HTR-8/SVneo (cell line): ENCODE measurements around the gene PHPT1.
"Not testable (repeated sequence)": the region's sequence is repeated elsewhere in the genome, so short reads cannot be mapped to it uniquely, and the experiment has no call there.

Experiments used
- DNase-seq: peaks from one replicate; pipeline ENCODE4 v3.0.0; 2011; ENCODE audit warnings: low spot score, mixed read lengths; ENCODE audit not compliant: insufficient read length
- FAIRE-seq: peaks from 2 replicates; lab custom pipeline; 2011; peaks lifted over from hg19 to GRCh38; lab: Jason Lieb, UNC

Gene PHPT1

DNA sequence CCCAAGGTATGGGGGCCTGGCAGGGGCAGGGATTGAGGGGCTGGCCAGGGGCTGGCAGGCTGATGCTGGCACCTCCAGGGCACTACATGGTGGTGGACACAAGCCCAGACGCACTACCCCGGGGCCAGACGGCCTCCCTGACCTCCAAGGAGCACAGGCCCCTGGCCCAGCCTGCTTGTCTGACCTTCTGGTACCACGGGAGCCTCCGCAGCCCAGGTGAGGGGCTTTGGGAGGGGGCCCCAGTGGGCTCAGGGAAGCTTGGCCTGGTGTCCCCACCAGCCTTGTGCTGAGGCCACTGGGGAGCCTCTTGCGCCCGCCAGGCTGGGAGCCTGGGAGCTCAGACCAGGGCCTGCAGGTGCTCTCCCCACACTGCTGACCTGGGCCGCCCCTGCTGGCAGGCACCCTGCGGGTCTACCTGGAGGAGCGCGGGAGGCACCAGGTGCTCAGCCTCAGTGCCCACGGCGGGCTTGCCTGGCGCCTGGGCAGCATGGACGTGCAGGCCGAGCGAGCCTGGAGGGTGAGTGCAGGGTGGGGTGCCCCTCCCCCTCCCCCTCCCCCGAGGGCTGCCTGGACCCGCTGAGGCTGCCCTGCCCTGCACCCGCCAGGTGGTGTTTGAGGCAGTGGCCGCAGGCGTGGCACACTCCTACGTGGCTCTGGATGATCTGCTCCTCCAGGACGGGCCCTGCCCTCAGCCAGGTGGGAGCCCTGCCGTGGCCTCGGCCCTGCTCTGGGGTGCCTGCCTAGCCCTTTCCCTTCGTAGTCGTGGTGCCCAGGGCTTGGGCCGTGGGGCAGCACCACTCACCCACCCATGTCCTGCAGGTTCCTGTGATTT is 8.6 kb downstream of the PHPT1 start:
- no peak for DNase-seq
- no peak for FAIRE-seq

DNA sequence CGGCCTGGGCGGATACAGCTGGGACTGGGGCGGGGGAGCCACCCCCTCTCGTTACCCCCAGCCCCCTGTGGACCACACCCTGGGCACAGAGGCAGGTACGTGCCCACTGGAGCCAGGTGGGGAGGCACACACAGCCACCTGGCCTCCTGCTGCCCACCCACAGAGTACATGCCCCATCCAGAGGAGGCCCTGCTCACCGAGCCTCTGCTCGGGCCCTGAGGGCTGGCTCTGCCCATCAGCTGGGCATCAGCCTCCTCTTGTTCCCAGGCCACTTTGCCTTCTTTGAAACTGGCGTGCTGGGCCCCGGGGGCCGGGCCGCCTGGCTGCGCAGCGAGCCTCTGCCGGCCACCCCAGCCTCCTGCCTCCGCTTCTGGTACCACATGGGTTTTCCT is 9.2 kb downstream of the PHPT1 start:
- no peak for DNase-seq
- no peak for FAIRE-seq

- no peak for FAIRE-seq
These were observed 9.9 kb downstream of the PHPT1 start for GRCh38 chr9:136858844-136859757.

GRCh38 chr9:136860529-136860928 is 11.3 kb downstream of the PHPT1 start:
- DNase-seq (no peak), FAIRE-seq (no peak)

More at GRCh38 chr9:136858844-136859757, 9.9 kb downstream of the PHPT1 start:
- DNase-seq, result no peak

GRCh38 chr9:136860933-136861873 is 12.0 kb downstream of the PHPT1 start:
- no peak for DNase-seq
- FAIRE-seq, result no peak

DNA sequence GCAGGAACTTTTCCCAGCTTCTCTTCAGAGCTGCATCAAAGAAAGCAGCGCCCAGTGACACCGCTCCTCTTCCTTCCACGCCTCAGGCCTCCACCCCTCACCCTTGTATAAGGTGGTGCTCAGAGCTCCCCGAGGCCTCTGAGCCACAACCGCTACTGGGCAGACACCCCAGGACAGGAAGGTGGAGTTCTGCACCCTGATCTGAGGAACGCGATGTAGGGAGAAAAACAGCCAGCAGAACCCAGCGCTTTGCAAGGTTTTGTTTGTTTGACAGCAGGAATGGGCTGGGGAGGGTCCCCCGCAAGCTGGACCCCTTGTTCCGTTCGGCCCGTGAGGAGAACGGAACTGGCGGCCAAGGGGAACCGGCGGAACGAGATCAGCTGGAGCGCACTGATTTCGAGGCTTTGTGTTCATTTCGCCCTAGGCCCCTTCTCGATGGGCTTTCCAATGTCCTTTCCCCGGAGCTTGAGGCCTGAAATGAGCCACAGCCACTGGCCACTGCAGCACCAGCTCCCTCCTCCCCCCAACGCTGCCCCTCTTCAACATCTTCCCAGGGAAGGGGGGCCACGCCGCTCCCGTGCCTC is 12.8 kb downstream of the PHPT1 start:
- FAIRE-seq, result no peak
- DNase-seq, result no peak

DNA sequence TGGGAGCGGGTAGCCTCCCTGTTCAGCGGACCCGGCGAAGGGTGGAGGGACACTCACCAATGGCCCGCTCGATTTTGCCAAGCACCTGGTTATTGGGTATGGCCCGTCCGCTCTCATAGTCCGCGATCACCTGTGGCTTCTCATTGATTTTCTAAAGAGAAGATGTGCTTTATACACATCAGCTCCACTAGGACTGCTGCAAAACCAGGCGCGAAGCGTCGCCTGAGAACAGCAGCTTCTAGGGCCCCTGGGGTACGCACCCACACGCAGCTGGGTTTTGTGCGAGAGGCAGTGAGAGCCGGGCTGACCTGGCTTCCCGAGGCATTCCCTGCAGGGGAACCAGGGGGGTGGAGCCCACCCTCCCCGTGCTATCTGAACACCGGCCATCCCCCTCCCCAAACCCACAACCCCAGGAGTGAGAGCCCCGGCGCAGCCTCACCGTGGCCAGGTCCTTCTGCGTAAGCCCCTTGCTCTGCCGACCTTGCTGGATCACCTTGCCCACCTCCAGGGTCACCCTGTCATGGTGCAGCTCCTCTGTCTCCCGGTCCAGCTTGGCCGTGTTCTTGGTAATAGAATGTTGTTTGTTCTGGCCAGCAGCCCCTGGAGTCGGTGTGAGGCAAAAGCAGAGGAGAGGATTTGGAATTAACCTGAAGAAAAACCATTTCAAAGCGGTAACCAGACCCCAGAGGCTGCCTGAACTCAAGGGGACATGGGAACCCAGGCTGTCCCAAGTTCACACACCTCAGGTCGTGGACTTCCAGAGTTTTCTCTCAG is 13.8 kb downstream of the PHPT1 start:
- DNase-seq (no peak), FAIRE-seq (no peak)

- no peak for DNase-seq
- no peak for FAIRE-seq
These were observed 14.5 kb downstream of the PHPT1 start for GRCh38 chr9:136863623-136864273.

GRCh38 chr9:136865041-136865767 is 16.0 kb downstream of the PHPT1 start:
- DNase-seq, result no peak

GRCh38 chr9:136865768-136866103 is 16.5 kb downstream of the PHPT1 start:
- no peak for FAIRE-seq
- no peak for DNase-seq

More at GRCh38 chr9:136865041-136865767, 16.0 kb downstream of the PHPT1 start:
- FAIRE-seq, result no peak

DNA sequence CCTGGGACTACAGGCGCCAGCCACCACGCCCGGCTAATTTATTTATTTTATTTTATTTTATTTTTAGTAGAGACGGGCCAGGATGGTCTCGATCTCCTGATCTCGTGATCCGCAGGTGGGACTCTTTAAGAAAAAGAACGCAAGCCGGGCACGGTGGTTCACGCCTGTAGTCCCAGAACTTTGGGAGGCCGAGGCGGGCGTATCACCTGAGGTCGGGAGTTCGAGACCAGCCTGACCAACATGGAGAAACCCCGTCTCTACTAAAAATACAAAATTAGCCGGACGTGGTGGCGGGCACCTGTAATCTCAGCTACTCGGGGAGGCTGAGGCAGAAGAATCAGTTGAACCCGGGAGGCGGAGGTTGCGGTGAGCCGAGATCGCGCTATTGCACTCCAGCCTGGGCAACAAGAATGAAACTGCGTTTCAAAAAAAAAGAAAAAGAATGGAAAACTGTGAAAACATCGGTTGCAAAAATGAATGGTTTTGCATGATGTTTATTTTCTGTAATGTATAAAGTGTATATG is 17.8 kb downstream of the PHPT1 start:
- FAIRE-seq, DNase-seq: not testable (repeated sequence)

DNA sequence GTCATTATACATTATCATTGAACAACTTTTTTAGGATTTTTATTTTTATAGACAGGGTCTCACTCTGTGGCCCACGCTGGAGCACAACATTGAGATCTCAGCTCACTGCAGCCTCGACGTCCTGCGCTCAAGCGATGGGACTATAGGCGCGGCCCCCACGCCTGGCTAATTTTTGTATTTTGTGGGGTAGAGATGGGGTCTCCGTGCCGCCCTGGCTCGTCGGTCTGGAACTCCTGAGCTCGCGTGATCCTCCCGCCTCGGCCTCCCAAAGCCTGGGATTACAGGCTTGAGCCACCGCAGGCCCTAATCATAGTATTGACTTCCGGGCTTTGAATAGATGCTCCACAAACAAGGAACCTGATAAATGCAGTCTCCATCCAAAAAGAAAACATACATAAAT is 18.3 kb downstream of the PHPT1 start:
- DNase-seq (no peak), FAIRE-seq (no peak)

GRCh38 chr9:136867917-136868316 is 18.7 kb downstream of the PHPT1 start:
- FAIRE-seq (no peak), DNase-seq (no peak)

DNA sequence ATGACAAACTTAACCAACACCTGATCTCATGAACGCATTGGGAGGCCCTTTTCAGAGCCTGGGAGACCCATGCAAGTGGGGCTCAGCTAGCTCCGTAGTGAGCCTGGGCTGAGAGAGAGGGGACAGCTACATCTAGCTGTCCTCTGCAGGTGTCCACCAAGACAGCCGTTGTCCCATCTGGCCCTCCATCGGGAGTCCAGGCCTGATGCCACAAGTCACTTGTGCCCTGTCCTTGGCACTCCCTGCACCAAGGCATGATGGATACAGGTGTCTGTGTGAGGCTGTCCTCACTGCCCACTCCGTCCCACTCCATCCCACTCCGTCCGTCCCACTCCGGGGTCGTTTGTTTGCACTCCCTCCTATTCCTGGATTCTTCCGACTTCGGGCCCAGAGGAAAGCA is 19.4 kb downstream of the PHPT1 start:
- FAIRE-seq (no peak), DNase-seq (no peak)

GRCh38 chr9:136869611-136870010 is 20.4 kb downstream of the PHPT1 start:
- FAIRE-seq, DNase-seq: not testable (repeated sequence)

GRCh38 chr9:136875155-136875554 is 25.9 kb downstream of the PHPT1 start:
- DNase-seq, result no peak
- FAIRE-seq, result no peak

- DNase-seq, result no peak
- FAIRE-seq, result no peak
These were observed 27.3 kb downstream of the PHPT1 start for GRCh38 chr9:136876476-136876875.

DNA sequence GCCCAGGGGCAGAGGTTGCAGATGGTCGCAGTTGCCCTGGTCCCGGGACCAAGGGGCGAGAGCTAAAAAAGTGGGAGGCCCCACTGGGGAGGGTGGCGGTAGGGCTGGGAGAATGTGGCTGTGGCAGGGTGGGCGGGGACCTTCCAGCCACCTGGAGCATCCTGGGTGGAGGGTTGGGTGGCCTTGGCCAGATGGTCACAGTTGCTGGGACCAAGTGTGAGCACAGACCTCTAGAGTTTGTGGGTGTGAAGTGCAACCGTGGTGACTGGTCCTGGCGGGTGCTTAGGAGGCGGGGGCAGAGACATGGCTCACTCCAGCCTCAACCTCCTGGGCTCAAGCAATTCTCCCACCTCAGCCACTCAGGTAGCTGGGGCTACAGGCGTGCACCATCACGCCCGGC is 31.4 kb downstream of the PHPT1 start:
- no peak for DNase-seq
- no peak for FAIRE-seq
